GM21529 (cell line): ENCODE results near the gene TBPL1.
A peak's percentile ranks its signal among the peaks of the same experiment; 100 is the strongest.
"Not testable (repeated sequence)": the region's sequence is repeated elsewhere in the genome, so short reads cannot be mapped to it uniquely, and the experiment has no call there.

Source experiments
- ATAC-seq: cut with Tn5 transposase; IDR thresholded peaks from one replicate; pipeline ENCODE4 v1.9.1; 2021; ENCODE audit not compliant: unreplicated experiment

The TBPL1 gene

GRCh38 chr6:133953634-133954415 is 801 bp downstream of the TBPL1 start:
- ATAC-seq = no peak

GRCh38 chr6:133954657-133955576 is 1.9 kb downstream of the TBPL1 start:
- ATAC-seq = no peak

- no peak for ATAC-seq
Observed at GRCh38 chr6:133955582-133956415, 2.8 kb downstream of the TBPL1 start.

GRCh38 chr6:133956416-133957049 is 3.5 kb downstream of the TBPL1 start:
- no peak for ATAC-seq

DNA sequence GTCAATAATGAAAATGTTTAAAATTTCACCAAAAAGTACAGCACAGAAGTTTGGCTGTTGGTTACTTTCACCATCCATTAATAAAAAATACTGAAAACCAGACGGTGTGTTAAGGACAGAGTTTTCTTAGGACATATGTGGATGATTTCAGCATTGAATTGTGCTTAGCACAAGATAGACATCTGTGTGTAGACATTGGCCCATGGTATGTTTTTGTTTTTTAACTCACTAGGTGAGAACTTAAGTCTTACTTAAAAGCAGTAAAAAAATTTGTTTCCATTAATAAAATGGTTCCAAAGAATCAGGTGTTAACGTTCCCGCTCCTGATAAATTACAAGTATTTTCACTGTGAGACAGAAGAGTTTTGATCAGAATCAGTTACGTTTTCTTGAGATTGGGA is 4.2 kb downstream of the TBPL1 start:
- no peak for ATAC-seq

- no peak for ATAC-seq
Observed at GRCh38 chr6:133957780-133958242, 4.8 kb downstream of the TBPL1 start.

DNA sequence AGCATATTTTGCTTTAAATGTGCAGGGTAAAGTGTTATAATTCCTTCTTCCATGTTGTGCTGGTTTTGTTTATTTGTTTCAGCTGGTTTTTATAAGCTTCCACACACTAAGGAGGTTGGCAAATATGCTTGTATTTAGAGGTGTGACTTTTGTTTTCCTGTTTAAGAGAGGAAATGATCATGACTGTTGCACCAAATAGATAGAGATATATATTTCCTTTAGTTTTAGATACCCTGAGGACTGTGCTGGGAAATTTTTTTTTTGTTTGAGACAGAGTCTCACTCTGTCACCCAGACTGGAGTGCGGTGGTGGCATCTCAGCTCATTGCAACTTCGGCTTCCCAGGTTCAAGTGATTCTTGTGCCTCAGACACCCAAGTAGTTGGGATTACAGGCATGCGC is 5.8 kb downstream of the TBPL1 start:
- ATAC-seq = no peak

DNA sequence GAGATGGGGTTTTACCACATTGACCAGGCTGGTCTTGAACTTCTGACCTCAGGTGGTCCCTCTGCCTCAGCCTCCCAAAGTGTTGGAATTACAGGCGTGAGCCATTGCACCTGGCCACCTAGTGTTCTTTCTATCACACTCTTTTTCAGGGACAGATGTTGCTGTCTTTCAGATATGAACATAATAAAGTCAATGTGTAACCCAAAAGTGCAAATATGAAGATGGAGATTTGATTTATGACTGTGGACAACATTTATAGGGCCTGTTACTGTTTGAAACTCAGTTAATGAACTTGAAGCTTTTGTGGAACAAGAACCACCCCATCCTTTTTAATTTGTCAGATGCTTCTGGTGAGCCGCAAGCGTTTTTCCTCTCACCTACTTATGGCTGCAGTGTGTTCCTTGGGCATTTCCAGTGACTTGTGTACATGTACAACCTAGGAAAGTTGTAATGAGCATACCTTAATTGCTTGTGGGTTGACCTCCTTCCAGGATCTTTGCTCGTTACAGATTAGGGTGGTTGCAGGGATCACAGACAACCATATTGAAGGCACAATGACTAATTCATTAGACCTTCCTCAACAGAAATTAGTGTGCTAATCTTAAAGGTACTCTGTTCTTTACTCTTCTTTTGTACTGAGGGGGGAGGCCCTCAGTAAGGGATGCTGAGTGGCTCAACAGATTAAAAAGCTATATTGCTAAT is 6.8 kb downstream of the TBPL1 start:
- ATAC-seq = no peak

GRCh38 chr6:133961831-133962230 is 8.8 kb downstream of the TBPL1 start:
- no peak for ATAC-seq

GRCh38 chr6:133964052-133964451 is 11.0 kb downstream of the TBPL1 start:
- ATAC-seq = no peak

GRCh38 chr6:133964702-133965101 is 11.7 kb downstream of the TBPL1 start:
- no peak for ATAC-seq

DNA sequence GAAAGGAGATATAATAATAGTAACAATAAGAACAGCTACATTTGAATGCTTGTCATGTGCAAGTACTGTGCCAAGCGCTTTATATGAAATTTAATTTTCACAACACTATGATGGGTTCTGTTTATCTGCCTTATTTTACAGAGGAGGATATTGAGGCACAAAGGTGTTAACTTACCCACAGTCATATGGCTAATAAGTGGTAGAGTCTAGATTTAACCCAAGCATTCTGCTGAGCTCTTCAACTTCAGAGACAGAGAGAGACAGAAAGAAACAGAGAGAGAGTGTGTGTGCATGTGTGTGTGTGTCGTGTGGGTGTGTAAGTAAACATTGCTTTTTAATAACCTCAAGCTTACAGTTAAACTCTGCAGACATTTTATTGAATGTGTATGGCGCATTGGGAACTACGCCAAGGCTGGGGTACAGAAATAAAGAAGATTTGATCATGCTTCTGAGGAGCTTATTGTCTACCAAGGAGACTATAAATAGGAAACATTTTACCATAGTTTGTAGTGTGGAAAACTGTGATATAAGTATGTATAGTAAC is 12.9 kb downstream of the TBPL1 start:
- no peak for ATAC-seq

GRCh38 chr6:133966654-133967329 is 13.8 kb downstream of the TBPL1 start:
- ATAC-seq = peak; percentile 87

DNA sequence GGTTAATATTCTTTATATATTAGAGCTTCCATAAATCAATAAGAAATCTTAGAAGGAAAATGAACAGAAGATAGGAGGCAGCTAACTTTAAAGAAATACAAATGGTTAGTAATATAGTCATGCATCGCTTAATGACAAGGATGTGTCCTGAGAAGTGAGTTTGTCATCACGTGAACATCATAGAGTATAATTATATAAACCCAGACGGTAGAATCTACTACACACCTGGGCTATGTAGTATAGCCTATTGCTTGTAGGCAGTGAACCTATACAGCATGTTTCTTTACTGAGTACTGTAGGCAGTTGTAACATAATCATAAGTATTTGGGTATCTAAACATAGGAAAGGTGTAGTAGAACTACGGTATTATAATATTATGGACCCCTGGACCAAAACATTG is 14.3 kb downstream of the TBPL1 start:
- ATAC-seq = no peak

DNA sequence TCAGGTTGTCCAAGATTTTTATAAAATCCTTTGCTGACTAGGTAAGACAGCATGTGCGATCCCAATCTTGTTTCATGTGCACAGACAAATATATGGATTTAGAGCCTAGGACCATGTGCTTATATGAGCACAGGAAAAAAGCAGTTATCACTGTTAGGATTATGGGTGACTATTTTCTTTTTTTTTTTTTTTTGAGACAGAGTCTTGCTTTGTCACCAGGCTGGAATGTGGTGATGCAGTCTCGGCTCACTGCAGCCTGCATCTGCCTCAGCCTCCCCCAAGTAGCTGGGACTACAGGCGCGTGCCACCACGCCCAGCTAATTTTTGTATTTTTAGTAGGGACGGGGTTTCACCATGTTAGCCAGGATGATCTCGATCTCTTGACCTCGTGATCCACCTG is 14.8 kb downstream of the TBPL1 start:
- not testable (repeated sequence) for ATAC-seq

- ATAC-seq = no peak
Observed at GRCh38 chr6:133969285-133969920, 16.4 kb downstream of the TBPL1 start.

DNA sequence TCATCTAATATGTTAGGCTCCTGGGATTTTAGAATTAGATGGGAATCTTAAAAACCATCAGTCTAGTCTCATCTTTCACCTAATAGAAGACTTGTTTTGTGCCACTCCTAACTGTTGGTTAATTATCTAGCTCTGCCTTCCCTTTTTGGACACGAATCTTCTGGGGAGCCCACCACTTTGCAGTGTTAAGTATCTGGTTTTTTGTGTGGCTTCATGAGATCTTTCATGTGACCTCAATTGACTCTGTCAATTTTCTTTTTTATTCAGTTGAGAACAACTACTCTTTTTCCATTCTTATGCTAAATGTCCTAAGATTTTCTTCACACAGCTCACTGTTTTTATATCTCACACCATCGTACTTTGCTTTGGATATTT is 16.9 kb downstream of the TBPL1 start:
- ATAC-seq = no peak

DNA sequence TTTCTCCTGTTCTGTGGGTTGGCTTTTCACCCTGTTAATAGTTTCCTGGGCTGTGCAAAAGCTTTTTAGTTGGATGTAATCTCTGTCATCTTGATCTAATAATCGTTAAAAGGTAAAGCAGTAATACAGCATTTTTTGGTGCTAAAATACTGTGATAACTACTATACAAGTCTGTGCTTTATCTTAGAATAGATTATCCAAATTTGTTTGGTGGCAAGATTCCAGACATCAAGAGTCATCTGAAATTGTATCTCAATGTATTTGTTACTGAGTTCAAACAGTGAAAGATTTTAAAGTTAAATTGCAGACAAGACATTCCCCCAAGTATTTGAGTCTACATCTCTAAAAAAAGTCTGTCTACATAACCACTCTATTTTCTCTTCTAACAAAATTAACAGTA is 18.8 kb downstream of the TBPL1 start:
- no peak for ATAC-seq

DNA sequence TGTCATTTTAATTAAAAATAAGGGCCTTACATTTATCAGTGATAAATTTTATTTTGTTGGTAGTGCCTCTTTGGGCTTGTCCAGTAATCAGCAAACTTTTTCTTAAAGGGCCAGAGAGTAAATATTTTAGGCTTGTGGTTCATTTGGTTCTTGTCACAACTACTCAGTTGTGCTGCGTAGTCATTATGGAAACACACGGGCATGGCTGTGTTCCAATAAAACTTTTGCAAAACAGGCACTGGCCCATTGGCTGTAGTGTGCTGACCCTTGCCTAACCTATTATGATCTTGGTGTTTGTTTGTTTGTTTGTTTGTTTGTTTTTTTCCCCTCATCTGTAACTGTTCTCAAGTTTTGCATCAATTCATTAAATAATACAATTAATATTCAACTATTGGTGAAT is 19.4 kb downstream of the TBPL1 start:
- no peak for ATAC-seq
